ENCODE results near the gene PLA2G4E. TPM values are rescaled to one million over a fixed set of nuclear protein-coding genes. Genes with fewer than 3 reads are reported as not detected.

Gene PLA2G4E
- total and polyA plus RNA-seq, 2 of the 13 experiments (the other 11 are each of a cell fraction or from before 2014, with no cell fraction given) = not detected

GRCh38 chr15:41972253-41973242 is 48.3 kb downstream of the PLA2G4E start, which contains the start of gene EHD4 (continued):
- TF ChIP-seq, protein P1, sequence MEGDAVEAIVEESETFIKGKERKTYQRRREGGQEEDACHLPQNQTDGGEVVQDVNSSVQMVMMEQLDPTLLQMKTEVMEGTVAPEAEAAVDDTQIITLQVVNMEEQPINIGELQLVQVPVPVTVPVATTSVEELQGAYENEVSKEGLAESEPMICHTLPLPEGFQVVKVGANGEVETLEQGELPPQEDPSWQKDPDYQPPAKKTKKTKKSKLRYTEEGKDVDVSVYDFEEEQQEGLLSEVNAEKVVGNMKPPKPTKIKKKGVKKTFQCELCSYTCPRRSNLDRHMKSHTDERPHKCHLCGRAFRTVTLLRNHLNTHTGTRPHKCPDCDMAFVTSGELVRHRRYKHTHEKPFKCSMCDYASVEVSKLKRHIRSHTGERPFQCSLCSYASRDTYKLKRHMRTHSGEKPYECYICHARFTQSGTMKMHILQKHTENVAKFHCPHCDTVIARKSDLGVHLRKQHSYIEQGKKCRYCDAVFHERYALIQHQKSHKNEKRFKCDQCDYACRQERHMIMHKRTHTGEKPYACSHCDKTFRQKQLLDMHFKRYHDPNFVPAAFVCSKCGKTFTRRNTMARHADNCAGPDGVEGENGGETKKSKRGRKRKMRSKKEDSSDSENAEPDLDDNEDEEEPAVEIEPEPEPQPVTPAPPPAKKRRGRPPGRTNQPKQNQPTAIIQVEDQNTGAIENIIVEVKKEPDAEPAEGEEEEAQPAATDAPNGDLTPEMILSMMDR (CRISPR knock-in tag; IDR thresholded peaks at IDR 0.05) = peak; percentile 66
- TF ChIP-seq ZFYVE20 (CRISPR knock-in tag; IDR thresholded peaks at IDR 0.05; ENCODE audit: borderline replicate concordance, low read depth) (no peak), ZNF800 (CRISPR knock-in tag; IDR thresholded peaks at IDR 0.05) (no peak), TBL1XR1 (IDR thresholded peaks at IDR 0.05; ENCODE audit: borderline replicate concordance, low read length, partially characterized antibody) (no peak), RFX3 (CRISPR knock-in tag; IDR thresholded peaks at IDR 0.05) (no peak), TRIM24 (CRISPR knock-in tag; IDR thresholded peaks at IDR 0.05) (no peak), NCOR1 (IDR thresholded peaks at IDR 0.05; ENCODE audit: borderline replicate concordance, low read length) (no peak), ZNF780A (CRISPR knock-in tag; IDR thresholded peaks at IDR 0.05) (no peak), EZH2 (conservative IDR thresholded peaks at IDR 0.05; ENCODE audit: low read depth, low read length) (no peak), ZNF180 (CRISPR knock-in tag; IDR thresholded peaks at IDR 0.05; ENCODE audit: borderline replicate concordance, low read depth) (no peak)
- TF ChIP-seq, protein P2, sequence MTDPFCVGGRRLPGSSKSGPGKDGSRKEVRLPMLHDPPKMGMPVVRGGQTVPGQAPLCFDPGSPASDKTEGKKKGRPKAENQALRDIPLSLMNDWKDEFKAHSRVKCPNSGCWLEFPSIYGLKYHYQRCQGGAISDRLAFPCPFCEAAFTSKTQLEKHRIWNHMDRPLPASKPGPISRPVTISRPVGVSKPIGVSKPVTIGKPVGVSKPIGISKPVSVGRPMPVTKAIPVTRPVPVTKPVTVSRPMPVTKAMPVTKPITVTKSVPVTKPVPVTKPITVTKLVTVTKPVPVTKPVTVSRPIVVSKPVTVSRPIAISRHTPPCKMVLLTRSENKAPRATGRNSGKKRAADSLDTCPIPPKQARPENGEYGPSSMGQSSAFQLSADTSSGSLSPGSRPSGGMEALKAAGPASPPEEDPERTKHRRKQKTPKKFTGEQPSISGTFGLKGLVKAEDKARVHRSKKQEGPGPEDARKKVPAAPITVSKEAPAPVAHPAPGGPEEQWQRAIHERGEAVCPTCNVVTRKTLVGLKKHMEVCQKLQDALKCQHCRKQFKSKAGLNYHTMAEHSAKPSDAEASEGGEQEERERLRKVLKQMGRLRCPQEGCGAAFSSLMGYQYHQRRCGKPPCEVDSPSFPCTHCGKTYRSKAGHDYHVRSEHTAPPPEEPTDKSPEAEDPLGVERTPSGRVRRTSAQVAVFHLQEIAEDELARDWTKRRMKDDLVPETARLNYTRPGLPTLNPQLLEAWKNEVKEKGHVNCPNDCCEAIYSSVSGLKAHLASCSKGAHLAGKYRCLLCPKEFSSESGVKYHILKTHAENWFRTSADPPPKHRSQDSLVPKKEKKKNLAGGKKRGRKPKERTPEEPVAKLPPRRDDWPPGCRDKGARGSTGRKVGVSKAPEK (CRISPR knock-in tag; IDR thresholded peaks at IDR 0.05; ENCODE audit: borderline replicate concordance) = no peak
- TF ChIP-seq, protein P3, sequence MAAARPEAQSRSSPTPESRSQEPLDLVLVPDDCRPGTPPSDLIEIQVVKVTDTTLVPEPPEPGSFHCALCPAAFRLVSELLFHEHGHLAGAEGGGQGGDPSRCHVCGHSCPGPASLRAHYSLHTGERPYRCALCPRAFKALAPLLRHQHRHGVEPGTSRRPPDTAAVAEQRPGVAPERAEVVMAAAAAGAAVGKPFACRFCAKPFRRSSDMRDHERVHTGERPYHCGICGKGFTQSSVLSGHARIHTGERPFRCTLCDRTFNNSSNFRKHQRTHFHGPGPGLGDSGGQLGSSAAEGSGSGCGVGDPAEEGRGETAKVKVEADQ (CRISPR knock-in tag; IDR thresholded peaks at IDR 0.05; ENCODE audit: borderline replicate concordance) = peak; percentile 48; the same call in 1 of the 2 replicates
- TF ChIP-seq, protein P4, sequence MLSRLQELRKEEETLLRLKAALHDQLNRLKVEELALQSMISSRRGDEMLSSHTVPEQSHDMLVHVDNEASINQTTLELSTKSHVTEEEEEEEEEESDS (CRISPR knock-in tag; IDR thresholded peaks at IDR 0.05; ENCODE audit: borderline replicate concordance) = no peak
- TF ChIP-seq, protein P5, sequence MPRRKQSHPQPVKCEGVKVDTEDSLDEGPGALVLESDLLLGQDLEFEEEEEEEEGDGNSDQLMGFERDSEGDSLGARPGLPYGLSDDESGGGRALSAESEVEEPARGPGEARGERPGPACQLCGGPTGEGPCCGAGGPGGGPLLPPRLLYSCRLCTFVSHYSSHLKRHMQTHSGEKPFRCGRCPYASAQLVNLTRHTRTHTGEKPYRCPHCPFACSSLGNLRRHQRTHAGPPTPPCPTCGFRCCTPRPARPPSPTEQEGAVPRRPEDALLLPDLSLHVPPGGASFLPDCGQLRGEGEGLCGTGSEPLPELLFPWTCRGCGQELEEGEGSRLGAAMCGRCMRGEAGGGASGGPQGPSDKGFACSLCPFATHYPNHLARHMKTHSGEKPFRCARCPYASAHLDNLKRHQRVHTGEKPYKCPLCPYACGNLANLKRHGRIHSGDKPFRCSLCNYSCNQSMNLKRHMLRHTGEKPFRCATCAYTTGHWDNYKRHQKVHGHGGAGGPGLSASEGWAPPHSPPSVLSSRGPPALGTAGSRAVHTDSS (CRISPR knock-in tag; conservative IDR thresholded peaks at IDR 0.05) = no peak
- TF ChIP-seq, protein P6, sequence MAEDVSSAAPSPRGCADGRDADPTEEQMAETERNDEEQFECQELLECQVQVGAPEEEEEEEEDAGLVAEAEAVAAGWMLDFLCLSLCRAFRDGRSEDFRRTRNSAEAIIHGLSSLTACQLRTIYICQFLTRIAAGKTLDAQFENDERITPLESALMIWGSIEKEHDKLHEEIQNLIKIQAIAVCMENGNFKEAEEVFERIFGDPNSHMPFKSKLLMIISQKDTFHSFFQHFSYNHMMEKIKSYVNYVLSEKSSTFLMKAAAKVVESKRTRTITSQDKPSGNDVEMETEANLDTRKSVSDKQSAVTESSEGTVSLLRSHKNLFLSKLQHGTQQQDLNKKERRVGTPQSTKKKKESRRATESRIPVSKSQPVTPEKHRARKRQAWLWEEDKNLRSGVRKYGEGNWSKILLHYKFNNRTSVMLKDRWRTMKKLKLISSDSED (CRISPR knock-in tag; IDR thresholded peaks at IDR 0.05) = no peak

Measured in HepG2 (cell line).